Naive thymus-derived CD4-positive, alpha-beta T cell (primary cell): ENCODE data around the gene GPR142. TPM values are rescaled to one million over a fixed set of nuclear protein-coding genes. Genes with fewer than 3 reads are reported as not detected.

ENCODE experiments used
- ATAC-seq: fragments of 150-1000 bp; cut with Tn5 transposase; 2 replicates; pipeline ENCODE4 v1.10.0; 2021; ENCODE audit warnings: mild to moderate bottlenecking, moderate library complexity
- CTCF ChIA-PET: fragments of 350-600 bp; sonication (Branson Sonifier 250); formaldehyde crosslinking; loops from one replicate; lab custom pipeline; 2021; ENCODE audit warnings: antibody characterized with exemption; lab: Charles Lee
- POLR2A ChIA-PET: fragments of 350-600 bp; sonication (Branson Sonifier 250); formaldehyde crosslinking; loops from one replicate; lab custom pipeline; 2021; ENCODE audit warnings: antibody characterized with exemption, inconsistent platforms; lab: Charles Lee
- DNase-seq, 9 donors: peaks; one replicate each; pipeline versions ENCODE4 v3.0.0 to v3.0.0-alpha.2; 2020 to 2022; ENCODE audit warnings: mixed read lengths in 1 of 9
- H3K27ac ChIP-seq: one replicate; pipeline ENCODE4 v1.7.0; 2013; ENCODE audit warnings: mild to moderate bottlenecking, low read depth, low read length, moderate library complexity
- H3K27me3 ChIP-seq, 2 donors: one replicate each; pipeline ENCODE4 v1.7.0; 2013; ENCODE audit warnings: low read length in 2 of 2, mild to moderate bottlenecking in 2 of 2, moderate library complexity in 2 of 2; ENCODE audit not compliant: control insufficient read depth in 2 of 2, insufficient read depth in 2 of 2
- H3K36me3 ChIP-seq, 3 experiments: 1 replicate in 2 of 3; 2 replicates in 1 of 3; pipeline ENCODE4 v1.7.0; 2013; ENCODE audit warnings: low read length in 3 of 3, mild to moderate bottlenecking in 3 of 3, moderate library complexity in 1 of 3; ENCODE audit not compliant: insufficient read depth in 3 of 3, control insufficient read depth in 2 of 3
- H3K4me1 ChIP-seq, 2 donors: one replicate each; pipeline ENCODE4 v1.7.0; 2013; ENCODE audit warnings: low read length in 2 of 2, mild to moderate bottlenecking in 2 of 2, moderate library complexity in 1 of 2; ENCODE audit not compliant: control insufficient read depth in 2 of 2, insufficient read depth in 2 of 2
- H3K4me3 ChIP-seq: 2 replicates; pipeline ENCODE4 v1.7.0; 2013; ENCODE audit warnings: mild to moderate bottlenecking, low read length
- H3K9me3 ChIP-seq, 3 experiments: 1 replicate in 2 of 3; 2 replicates in 1 of 3; pipeline ENCODE4 v1.7.0; 2013; ENCODE audit warnings: low read length in 3 of 3; ENCODE audit not compliant: control insufficient read depth in 2 of 3
- H3K27ac Mint-ChIP-seq, 9 donors: one replicate each; pipeline ENCODE4 v1.8.0; 2020 to 2022; ENCODE audit warnings: mixed read lengths in 9 of 9, mild to moderate bottlenecking in 8 of 9, moderate library complexity in 5 of 9, inconsistent platforms in 2 of 9
- H3K27me3 Mint-ChIP-seq, 5 donors: one replicate each; pipeline ENCODE4 v1.8.0; 2021 to 2022; ENCODE audit warnings: mixed read lengths in 5 of 5, mild to moderate bottlenecking in 1 of 5
- H3K36me3 Mint-ChIP-seq, 5 donors: one replicate each; pipeline ENCODE4 v1.8.0; 2020 to 2022; ENCODE audit warnings: mixed read lengths in 5 of 5, mild to moderate bottlenecking in 3 of 5, inconsistent platforms in 1 of 5
- H3K4me1 Mint-ChIP-seq, 7 donors: one replicate each; pipeline ENCODE4 v1.8.0; 2020 to 2022; ENCODE audit warnings: mixed read lengths in 7 of 7, mild to moderate bottlenecking in 3 of 7, inconsistent platforms in 1 of 7
- H3K4me3 Mint-ChIP-seq, 10 donors: one replicate each; pipeline ENCODE4 v1.8.0; 2020 to 2022; ENCODE audit warnings: mild to moderate bottlenecking in 10 of 10, mixed read lengths in 10 of 10, moderate library complexity in 6 of 10, inconsistent platforms in 2 of 10
- H3K9me3 Mint-ChIP-seq, 11 donors: one replicate each; pipeline ENCODE4 v1.8.0; 2020 to 2022; ENCODE audit warnings: mixed read lengths in 11 of 11, mild to moderate bottlenecking in 4 of 11, inconsistent platforms in 1 of 11, moderate library complexity in 1 of 11
- intact Hi-C, 2 donors: fragments of 100-400 bp; cut with micrococcal nuclease; formaldehyde crosslinking; loops; one replicate each; pipeline ENCODE4 v1.15.1; 2023
- polyA plus RNA-seq, 2 donors: library from polyadenylated mRNA; unstranded; fragments of 300-500 nt; fragmentation: Illumina TruSeq; gene quantifications; one replicate each; pipeline ENCODE4 v1.2.3, GENCODE V29; 2021
- total RNA-seq, 6 experiments: library from RNA in 5 of 6; stranded (reverse) in 5 of 6; gene quantifications; 1 replicate in 5 of 6; 2 replicates in 1 of 6; pipeline ENCODE4 v1.2.3 and lab custom pipeline; 2021 to 2026

Gene GPR142
- total and polyA plus RNA-seq, 7 experiments from 2014 or later: not detected

DNA sequence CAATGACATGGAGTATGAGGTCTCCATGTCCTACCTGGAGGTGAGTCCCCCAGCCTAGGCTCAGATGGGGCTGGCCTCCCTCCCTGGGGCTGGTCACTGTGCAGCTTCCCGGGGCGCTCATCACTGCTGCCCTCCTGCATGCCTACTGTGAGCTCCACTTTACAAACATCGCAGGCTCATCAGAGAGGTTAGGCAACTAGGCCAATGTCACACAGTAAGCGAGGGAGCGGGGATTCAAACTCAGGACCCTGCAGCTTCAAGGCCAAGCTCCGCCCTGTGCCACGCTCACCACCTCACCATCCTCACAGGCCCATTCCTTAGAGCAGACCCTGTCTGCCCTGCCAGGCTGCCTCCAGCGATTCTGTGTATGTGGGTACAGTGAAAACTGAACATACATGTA is 24.2 kb upstream of the GPR142 start:
- no peak for ATAC-seq
- Mint-ChIP-seq H3K4me1 (peaks cover 0 to 2% (median 0%) of the 10 kb centered on the region in 7 donors), H3K9me3 (peaks cover 0 to 3% (median 0%) of the 10 kb centered on the region in 11 donors), H3K27ac (no peak overlapping the region), H3K36me3 (no peaks in the 10 kb centered on the region), H3K27me3 (peaks cover 0 to 15% (median 6%) of the 10 kb centered on the region in 5 donors), H3K4me3 (no peak overlapping the region)
- Histone ChIP-seq H3K27me3 (no peaks in the 10 kb centered on the region), H3K4me3 (no peak overlapping the region), H3K27ac (no peak overlapping the region), H3K9me3 (no peaks in the 10 kb centered on the region), H3K36me3 (no peaks in the 10 kb centered on the region), H3K4me1 (no peaks in the 10 kb centered on the region)
- ChIA-PET CTCF (no interaction called here), POLR2A (no interaction called here)
- intact Hi-C loops: no loop called here
- DNase-seq: no peak

DNA sequence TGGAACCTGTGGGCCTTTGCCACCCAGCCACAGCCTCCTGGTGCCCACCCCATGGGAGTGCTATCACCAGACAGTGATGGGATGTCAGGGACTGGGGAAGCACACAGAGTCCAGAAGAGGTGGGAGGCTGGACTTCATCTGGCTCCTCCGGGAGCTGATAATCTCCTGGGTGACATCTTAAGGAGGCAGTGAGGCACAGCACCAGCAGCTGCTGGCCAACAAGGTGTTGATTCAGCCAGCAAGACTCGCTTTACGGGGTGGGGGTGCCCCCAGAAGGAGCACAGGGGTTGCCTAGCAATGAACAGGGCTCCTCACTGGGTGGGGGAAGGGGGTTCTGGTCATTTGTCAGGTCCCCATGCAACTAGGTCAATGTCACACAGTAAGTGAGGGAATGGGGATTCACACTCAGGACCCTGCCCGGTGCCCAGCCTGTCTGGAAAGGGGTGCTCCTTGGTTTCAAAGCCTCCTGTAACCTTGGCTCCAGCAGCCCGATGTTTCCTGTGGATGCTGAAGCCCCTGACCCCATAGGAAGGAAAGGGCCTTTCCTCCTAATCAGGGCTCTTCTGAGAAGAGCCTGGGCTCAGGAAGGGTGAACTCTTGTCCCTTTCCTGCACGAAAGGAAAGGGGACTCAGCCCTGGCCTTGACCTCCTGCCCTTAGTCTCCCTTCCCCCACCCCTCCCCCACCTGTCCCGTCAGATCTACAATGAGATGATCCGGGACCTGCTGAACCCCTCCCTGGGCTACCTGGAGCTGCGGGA is 23.6 kb upstream of the GPR142 start:
- ATAC-seq: no peak
- no peaks in the 10 kb centered on the region for H3K36me3 ChIP-seq
- ChIA-PET CTCF (interaction anchor here (1.4 kb wide), 1 partner anchor 131 kb away, joined by 3 read pairs; no protein-coding TSS in a partner anchor), POLR2A (no interaction called here)
- Mint-ChIP-seq H3K4me3 (no peak overlapping the region), H3K4me1 (peaks cover 0 to 2% (median 0%) of the 10 kb centered on the region in 7 donors), H3K27me3 (peaks cover 0 to 18% (median 11%) of the 10 kb centered on the region in 5 donors), H3K27ac (no peak overlapping the region), H3K36me3 (no peaks in the 10 kb centered on the region), H3K9me3 (peaks cover 0 to 3% (median 0%) of the 10 kb centered on the region in 11 donors)
- no peak overlapping the region for H3K27ac ChIP-seq
- H3K9me3 ChIP-seq: no peaks in the 10 kb centered on the region
- no peak for DNase-seq
- no peak overlapping the region for H3K4me3 ChIP-seq
- intact Hi-C loops: no loop called here
- H3K27me3 ChIP-seq: no peaks in the 10 kb centered on the region
- H3K4me1 ChIP-seq: no peaks in the 10 kb centered on the region

DNA sequence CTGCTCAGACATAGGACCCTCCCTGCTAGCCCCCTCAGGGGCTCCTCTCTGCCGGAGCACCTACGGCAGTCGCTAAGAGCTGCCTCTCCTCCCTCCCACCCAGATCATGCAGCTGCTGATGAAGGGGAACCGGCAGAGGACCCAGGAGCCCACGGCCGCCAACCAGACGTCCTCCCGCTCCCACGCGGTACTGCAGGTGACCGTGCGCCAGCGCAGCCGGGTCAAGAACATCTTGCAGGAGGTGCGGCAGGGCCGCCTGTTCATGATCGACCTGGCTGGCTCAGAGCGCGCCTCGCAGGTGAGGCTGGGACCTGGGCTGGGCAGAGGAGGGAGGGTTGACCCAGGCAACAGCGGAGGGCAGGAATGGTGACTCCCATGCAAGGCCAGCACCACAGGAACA is 22.6 kb upstream of the GPR142 start:
- CTCF ChIA-PET: interaction anchor here (1.4 kb wide), 1 partner anchor 132 kb away, joined by 3 read pairs; no protein-coding TSS in a partner anchor
- Mint-ChIP-seq H3K4me3 (no peak overlapping the region), H3K4me1 (peaks cover 0 to 2% (median 0%) of the 10 kb centered on the region in 7 donors), H3K9me3 (peaks cover 0 to 3% (median 0%) of the 10 kb centered on the region in 11 donors), H3K27ac (no peak overlapping the region), H3K36me3 (no peaks in the 10 kb centered on the region), H3K27me3 (peaks cover 0 to 17% (median 14%) of the 10 kb centered on the region in 5 donors)
- POLR2A ChIA-PET: no interaction called here
- Histone ChIP-seq H3K4me3 (no peak overlapping the region), H3K27me3 (no peaks in the 10 kb centered on the region), H3K36me3 (no peaks in the 10 kb centered on the region), H3K27ac (no peak overlapping the region), H3K4me1 (no peaks in the 10 kb centered on the region), H3K9me3 (no peaks in the 10 kb centered on the region)
- intact Hi-C loops: no loop called here
- DNase-seq (no peak), ATAC-seq (no peak)

DNA sequence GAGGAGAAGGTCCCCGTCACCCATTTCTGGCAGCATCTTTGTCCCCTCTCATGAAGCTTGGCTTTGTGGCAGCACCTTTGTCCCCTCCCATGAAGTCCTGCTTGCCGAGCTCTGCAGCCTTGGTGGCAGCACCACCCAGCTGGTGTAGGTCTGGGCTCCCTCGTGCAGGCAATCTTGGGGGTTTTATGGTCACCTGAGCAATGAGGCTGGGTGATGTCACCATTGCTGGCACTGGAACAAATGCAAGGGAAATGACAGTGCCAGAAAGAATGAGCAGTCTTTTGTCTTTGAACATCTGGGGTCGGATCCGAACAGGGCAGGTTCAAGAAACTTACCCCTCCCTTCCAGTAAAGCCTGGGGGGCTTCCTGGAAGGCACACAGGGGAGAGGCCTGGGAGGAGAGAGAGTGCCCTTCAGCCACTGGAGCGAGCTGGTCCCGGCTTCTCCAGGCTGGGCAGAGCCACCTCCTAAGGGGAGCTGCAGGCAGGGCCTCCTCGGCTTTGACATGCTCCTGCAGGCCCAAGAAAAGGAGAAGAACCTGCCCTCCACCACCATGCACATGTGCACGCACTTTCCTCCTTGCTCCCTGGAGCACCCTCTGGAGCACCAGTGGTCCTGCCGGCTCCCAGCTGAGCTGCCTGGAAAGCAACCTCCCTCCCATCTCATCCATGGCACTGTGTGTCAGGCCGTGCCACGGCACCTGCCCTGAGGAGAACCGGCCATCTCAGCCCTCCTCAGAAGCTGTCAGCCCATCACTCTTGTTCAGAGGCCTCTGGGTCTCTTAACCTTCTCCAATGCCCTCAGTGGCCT is 21.7 kb upstream of the GPR142 start:
- H3K27me3 Mint-ChIP-seq: peaks cover 0 to 21% (median 10%) of the 10 kb centered on the region in 5 donors
- no peaks in the 10 kb centered on the region for H3K36me3 ChIP-seq
- H3K27me3 ChIP-seq: no peaks in the 10 kb centered on the region
- ChIA-PET CTCF (interaction anchor here (1.4 kb wide), 1 partner anchor 133 kb away, joined by 3 read pairs; no protein-coding TSS in a partner anchor), POLR2A (no interaction called here)
- H3K4me1 Mint-ChIP-seq: peaks cover 0 to 2% (median 0%) of the 10 kb centered on the region in 7 donors
- H3K9me3 Mint-ChIP-seq: peaks cover 0 to 3% (median 0%) of the 10 kb centered on the region in 11 donors
- no peak overlapping the region for H3K27ac Mint-ChIP-seq
- no peak overlapping the region for H3K4me3 ChIP-seq
- no peak overlapping the region for H3K27ac ChIP-seq
- no peak overlapping the region for H3K4me3 Mint-ChIP-seq
- ATAC-seq: no peak
- intact Hi-C loops: no loop called here
- H3K4me1 ChIP-seq: no peaks in the 10 kb centered on the region
- DNase-seq: no peak
- no peaks in the 10 kb centered on the region for H3K36me3 Mint-ChIP-seq
- no peaks in the 10 kb centered on the region for H3K9me3 ChIP-seq

DNA sequence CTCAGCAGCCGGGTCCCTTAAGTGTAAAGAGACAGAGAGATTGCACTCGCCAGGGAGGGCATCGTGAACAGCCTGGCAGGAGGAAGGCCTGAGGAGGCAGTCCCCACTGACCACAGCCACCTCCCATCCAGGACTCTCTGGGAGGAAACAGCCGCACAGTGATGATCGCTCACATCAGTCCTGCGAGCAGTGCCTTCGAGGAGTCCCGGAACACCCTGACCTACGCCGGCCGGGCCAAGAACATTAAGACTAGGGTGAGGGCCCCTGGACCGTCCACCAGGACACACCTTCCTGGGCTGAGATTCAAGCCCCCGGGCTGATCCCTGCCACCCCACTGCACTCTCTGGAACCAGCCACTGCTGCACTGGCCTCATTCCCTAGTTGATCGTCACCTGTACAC is 19.7 kb upstream of the GPR142 start:
- Mint-ChIP-seq H3K27me3 (peaks cover 5 to 35% (median 13%) of the 10 kb centered on the region in 5 donors), H3K27ac (no peak overlapping the region), H3K4me3 (no peak overlapping the region), H3K36me3 (no peaks in the 10 kb centered on the region), H3K9me3 (peaks cover 0 to 2% (median 0%) of the 10 kb centered on the region in 11 donors), H3K4me1 (peaks cover 0 to 3% (median 0%) of the 10 kb centered on the region in 7 donors)
- ATAC-seq (no peak), DNase-seq (no peak)
- ChIA-PET POLR2A (no interaction called here), CTCF (no interaction called here)
- no peaks in the 10 kb centered on the region for H3K36me3 ChIP-seq
- H3K27ac ChIP-seq: no peak overlapping the region
- peaks cover 0 to 3% of the 10 kb centered on the region in 2 donors for H3K27me3 ChIP-seq
- no peaks in the 10 kb centered on the region for H3K4me1 ChIP-seq
- intact Hi-C loops: no loop called here
- no peaks in the 10 kb centered on the region for H3K9me3 ChIP-seq
- H3K4me3 ChIP-seq: no peak overlapping the region

DNA sequence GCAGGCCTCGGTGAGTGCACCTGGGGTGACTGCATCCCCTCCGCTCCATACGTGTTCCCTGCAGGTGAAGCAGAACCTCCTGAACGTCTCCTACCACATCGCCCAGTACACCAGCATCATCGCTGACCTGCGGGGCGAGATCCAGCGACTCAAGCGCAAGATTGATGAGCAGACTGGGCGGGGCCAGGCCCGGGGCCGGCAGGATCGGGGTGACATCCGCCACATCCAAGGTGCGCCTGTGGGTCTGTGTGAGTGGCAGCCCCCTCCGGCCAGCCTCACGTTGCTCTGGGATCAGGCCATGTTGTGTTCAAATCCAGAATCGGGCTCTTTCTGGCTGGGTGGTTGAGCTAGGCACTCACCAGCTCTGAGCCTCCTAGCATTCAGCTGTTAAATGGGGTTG is 18.2 kb upstream of the GPR142 start:
- Mint-ChIP-seq H3K27ac (no peak overlapping the region), H3K27me3 (peaks cover 18 to 49% (median 28%) of the 10 kb centered on the region in 5 donors), H3K4me3 (no peak overlapping the region), H3K36me3 (no peaks in the 10 kb centered on the region), H3K9me3 (peaks cover 0 to 2% (median 0%) of the 10 kb centered on the region in 11 donors), H3K4me1 (peaks cover 0 to 8% (median 4%) of the 10 kb centered on the region in 7 donors)
- H3K36me3 ChIP-seq: no peaks in the 10 kb centered on the region
- H3K9me3 ChIP-seq: no peaks in the 10 kb centered on the region
- H3K27ac ChIP-seq: no peak overlapping the region
- peaks cover 0 to 7% of the 10 kb centered on the region in 2 donors for H3K27me3 ChIP-seq
- no peaks in the 10 kb centered on the region for H3K4me1 ChIP-seq
- ATAC-seq (no peak), DNase-seq (no peak)
- no peak overlapping the region for H3K4me3 ChIP-seq
- ChIA-PET CTCF (no interaction called here), POLR2A (no interaction called here)
- intact Hi-C loops: no loop called here
